ENCODE data around the gene RPP25L.

The RPP25L gene

GRCh38 chr9:34564617-34565016 lies 47.3 kb downstream of the RPP25L start:
- Histone ChIP-seq H3K9me3 (ENCODE audit: control insufficient read depth, insufficient read depth, low read depth, low read length) (no peaks in the 10 kb centered on the region), H3K27ac (ENCODE audit: low read depth, low read length) (no peak overlapping the region), H3K4me3 (ENCODE audit: low read depth, low read length) (no peak overlapping the region), H3K36me3 (ENCODE audit: control insufficient read depth, insufficient read depth, low read length) (no peaks in the 10 kb centered on the region), H3K4me1 (ENCODE audit: control insufficient read depth, insufficient read depth, low read length) (peaks cover 37% of the 10 kb centered on the region), H3K27me3 (ENCODE audit: control insufficient read depth, insufficient read depth, low read length) (peaks cover 10% of the 10 kb centered on the region; the same call in 1 of the 2 replicates), H3K9ac (ENCODE audit: low read length) (no peak overlapping the region)

GRCh38 chr9:34563262-34563661 lies 48.6 kb downstream of the RPP25L start:
- no peaks in the 10 kb centered on the region for H3K36me3 ChIP-seq (ENCODE audit: control insufficient read depth, insufficient read depth, low read length)
- H3K4me1 ChIP-seq (ENCODE audit: control insufficient read depth, insufficient read depth, low read length): peaks cover 34% of the 10 kb centered on the region; the same call in 1 of the 2 replicates
- H3K27ac ChIP-seq (ENCODE audit: low read depth, low read length): no peak overlapping the region
- peaks cover 10% of the 10 kb centered on the region; the same call in 1 of the 2 replicates for H3K27me3 ChIP-seq (ENCODE audit: control insufficient read depth, insufficient read depth, low read length)
- no peaks in the 10 kb centered on the region for H3K9me3 ChIP-seq (ENCODE audit: control insufficient read depth, insufficient read depth, low read depth, low read length)
- no peak overlapping the region for H3K4me3 ChIP-seq (ENCODE audit: low read depth, low read length)
- H3K9ac ChIP-seq (ENCODE audit: low read length): no peak overlapping the region

DNA sequence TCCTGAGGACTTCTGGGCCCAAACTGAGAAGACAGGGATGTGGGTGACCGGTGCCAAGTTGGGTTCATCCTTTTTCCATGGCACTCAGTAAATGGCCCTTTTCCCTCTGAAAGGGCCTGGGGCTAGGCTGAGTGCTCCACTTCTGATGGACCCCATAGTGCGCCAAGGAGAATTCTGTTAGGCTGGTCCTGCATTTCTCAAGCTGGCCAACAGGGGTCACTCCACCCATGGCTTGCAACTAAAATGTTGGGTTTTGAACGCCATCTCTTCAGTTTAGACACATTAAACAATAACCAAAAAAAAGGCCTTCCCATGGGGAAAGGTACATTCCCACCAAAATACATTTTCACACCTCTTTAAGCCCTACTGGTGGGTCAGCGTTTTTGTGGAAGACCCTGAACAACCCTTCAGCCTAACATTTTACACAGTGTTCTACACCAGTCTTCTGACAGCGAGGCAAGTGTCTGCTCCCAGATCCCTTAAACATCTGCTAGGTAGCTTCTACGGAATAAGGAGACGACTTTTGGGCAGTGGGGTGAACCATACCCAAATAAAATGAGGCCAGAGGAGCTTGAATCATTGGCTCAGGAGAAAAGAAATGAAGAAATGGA lies 49.7 kb downstream of the RPP25L start:
- Histone ChIP-seq H3K27ac (ENCODE audit: low read depth, low read length) (no peak overlapping the region), H3K9ac (ENCODE audit: low read length) (no peak overlapping the region), H3K36me3 (ENCODE audit: control insufficient read depth, insufficient read depth, low read length) (no peaks in the 10 kb centered on the region), H3K4me3 (ENCODE audit: low read depth, low read length) (no peak overlapping the region), H3K9me3 (ENCODE audit: control insufficient read depth, insufficient read depth, low read depth, low read length) (no peaks in the 10 kb centered on the region), H3K4me1 (ENCODE audit: control insufficient read depth, insufficient read depth, low read length) (peaks cover 31% of the 10 kb centered on the region; the same call in 1 of the 2 replicates), H3K27me3 (ENCODE audit: control insufficient read depth, insufficient read depth, low read length) (peaks cover 7% of the 10 kb centered on the region; the same call in 1 of the 2 replicates)

GRCh38 chr9:34560599-34561214 lies 51.2 kb downstream of the RPP25L start:
- Histone ChIP-seq H3K27ac (ENCODE audit: low read depth, low read length) (no peak overlapping the region), H3K4me1 (ENCODE audit: control insufficient read depth, insufficient read depth, low read length) (peaks cover 24% of the 10 kb centered on the region; the same call in 1 of the 2 replicates), H3K4me3 (ENCODE audit: low read depth, low read length) (no peak overlapping the region), H3K27me3 (ENCODE audit: control insufficient read depth, insufficient read depth, low read length) (peaks cover 7% of the 10 kb centered on the region; the same call in 1 of the 2 replicates), H3K9ac (ENCODE audit: low read length) (no peak overlapping the region), H3K36me3 (ENCODE audit: control insufficient read depth, insufficient read depth, low read length) (no peaks in the 10 kb centered on the region), H3K9me3 (ENCODE audit: control insufficient read depth, insufficient read depth, low read depth, low read length) (no peaks in the 10 kb centered on the region)

Measured in HUES6 (cell line).